OCI-LY7 (cell line): ENCODE measurements around the gene AMIGO1. TPM values are rescaled to one million over a fixed set of nuclear protein-coding genes. Genes with fewer than 3 reads are reported as not detected.

ENCODE experiments used
- BruUV-seq: library from RNA; stranded (reverse); fragments of 400-500 nt; replicated peaks from 2 replicates; lab custom pipeline; 2021; lab: Mats Ljungman, UMichigan
- CTCF ChIA-PET: fragments of 300-600 bp; sonication (Branson Sonifier 250); formaldehyde crosslinking; loops from one replicate; lab custom pipeline; 2022; ENCODE audit warnings: antibody characterized with exemption; ENCODE audit not compliant: unreplicated experiment; lab: Charles Lee
- POLR2A ChIA-PET: fragments of 300-600 bp; sonication (Branson Sonifier 250); formaldehyde crosslinking; loops from one replicate; lab custom pipeline; 2022; ENCODE audit warnings: antibody characterized with exemption; lab: Charles Lee
- DNase-seq: peaks from one replicate; pipeline ENCODE4 v3.0.0-alpha.2; 2015; ENCODE audit warnings: low spot score
- H2AFZ ChIP-seq: fragments of 200-600 bp; sonication (generic), shearing (Covaris generic); 2 replicates; pipeline ENCODE4 v1.6.1; 2014; ENCODE audit warnings: mild to moderate bottlenecking, antibody characterized with exemption, low read length, moderate library complexity
- H3K27ac ChIP-seq: fragments of 200-600 bp; sonication (generic); 2 replicates; pipeline ENCODE4 v1.5.1; 2014; ENCODE audit warnings: mixed run types, low read depth, mild to moderate bottlenecking, moderate library complexity, low read length, inconsistent platforms; ENCODE audit not compliant: poor library complexity, severe bottlenecking
- H3K36me3 ChIP-seq: fragments of 200-600 bp; sonication (generic); 2 replicates; pipeline ENCODE4 v1.6.1; 2014; ENCODE audit warnings: mild to moderate bottlenecking, antibody characterized with exemption, low read length, moderate library complexity, mixed read lengths; ENCODE audit not compliant: insufficient read depth
- H3K4me1 ChIP-seq: fragments of 200-600 bp; sonication (generic); 2 replicates; pipeline ENCODE4 v1.5.1; 2014; ENCODE audit warnings: mild to moderate bottlenecking, low read length; ENCODE audit not compliant: insufficient read depth, poor library complexity, severe bottlenecking
- H3K4me2 ChIP-seq: fragments of 200-600 bp; sonication (generic); 2 replicates; pipeline ENCODE4 v1.6.1; 2014; ENCODE audit warnings: mild to moderate bottlenecking, low read length
- H3K4me3 ChIP-seq: fragments of 200-600 bp; sonication (generic); 2 replicates; pipeline ENCODE4 v1.5.1; 2014; ENCODE audit warnings: mild to moderate bottlenecking, low read depth, low read length; ENCODE audit not compliant: poor library complexity, severe bottlenecking
- H3K79me2 ChIP-seq: fragments of 200-600 bp; sonication (generic); 2 replicates; pipeline ENCODE4 v1.6.1; 2016; ENCODE audit warnings: low read depth, mild to moderate bottlenecking, low read length, moderate library complexity, mixed read lengths; ENCODE audit not compliant: insufficient read depth
- H3K9me2 ChIP-seq: fragments of 200-600 bp; sonication (generic); 2 replicates; pipeline ENCODE4 v1.6.1; 2016; ENCODE audit warnings: mild to moderate bottlenecking, low read length, mixed read lengths; ENCODE audit not compliant: insufficient read depth
- H3K9me3 ChIP-seq: fragments of 200-600 bp; sonication (generic); 2 replicates; pipeline ENCODE4 v1.6.1; 2014; ENCODE audit warnings: mild to moderate bottlenecking, mixed run types, low read length, mixed read lengths
- H4K20me1 ChIP-seq: fragments of 200-600 bp; sonication (generic); 2 replicates; pipeline ENCODE4 v1.6.1; 2014; ENCODE audit warnings: mild to moderate bottlenecking, antibody characterized with exemption, low read length, moderate library complexity, mixed read lengths; ENCODE audit not compliant: insufficient read depth
- CTCF ChIP-seq: fragments of 200-600 bp; sonication (generic); conservative IDR thresholded peaks from 2 replicates; pipeline ENCODE4 v1.5.1; 2014; ENCODE audit warnings: mild to moderate bottlenecking, antibody characterized with exemption, low read length, moderate library complexity, mixed read lengths
- EZH2phosphoT487 ChIP-seq: fragments of 200-600 bp; sonication (generic); IDR thresholded peaks from 2 replicates; pipeline ENCODE4 v1.6.1; 2018; ENCODE audit warnings: low read depth, borderline replicate concordance, mild to moderate bottlenecking, mixed run types, antibody characterized with exemption, low read length, moderate library complexity, mixed read lengths
- intact Hi-C: fragments of 100-400 bp; cut with micrococcal nuclease; formaldehyde crosslinking; loops from one replicate; pipeline ENCODE4 v1.10.0; 2022; ENCODE audit not compliant: unreplicated experiment
- total RNA-seq, 2 experiments: library from RNA; depleted of rRNA in 1 of 2; stranded (reverse); fragments of >200 nt in 1 of 2; shearing (Covaris generic) in 1 of 2; gene quantifications; 2 replicates each; pipeline ENCODE4 v1.2.3, GENCODE V29; 2014 to 2022

AMIGO1 gene
- total RNA-seq, 2 experiments from 2014 or later, result 0.15 to 0.16 TPM

- BruUV-seq, result no TSS peak
- Histone ChIP-seq H3K4me1 (peaks cover 6% of the 10 kb centered on the region), H3K27ac (no peak overlapping the region), H3K9me3 (no peaks in the 10 kb centered on the region), H4K20me1 (no peaks in the 10 kb centered on the region), H3K4me3 (no peak overlapping the region), H3K36me3 (no peaks in the 10 kb centered on the region), H3K4me2 (no peak overlapping the region), H3K79me2 (no peaks in the 10 kb centered on the region), H2AFZ (no peak overlapping the region), H3K9me2 (no peaks in the 10 kb centered on the region)
- TF ChIP-seq EZH2phosphoT487 (no peak), CTCF (no peak)
- DNase-seq, result no peak
- intact Hi-C loops, result no loop called here
- ChIA-PET CTCF (no interaction called here), POLR2A (interaction anchor here (0.6 kb wide), 1 partner anchor 38 kb away, joined by 3 read pairs; no protein-coding TSS in a partner anchor)
These were observed 26.5 kb upstream of the AMIGO1 start for GRCh38 chr1:109535971-109536491.

GRCh38 chr1:109535481-109535880 is 26.0 kb upstream of the AMIGO1 start:
- H3K4me1 ChIP-seq, result peaks cover 6% of the 10 kb centered on the region
- H3K36me3 ChIP-seq, result no peaks in the 10 kb centered on the region
- no peaks in the 10 kb centered on the region for H4K20me1 ChIP-seq
- DNase-seq, result no peak
- BruUV-seq, result no TSS peak
- no peak overlapping the region for H3K4me3 ChIP-seq
- no peak overlapping the region for H3K4me2 ChIP-seq
- no peaks in the 10 kb centered on the region for H3K79me2 ChIP-seq
- CTCF ChIA-PET, result no interaction called here
- no peaks in the 10 kb centered on the region for H3K9me2 ChIP-seq
- intact Hi-C loops, result no loop called here
- no peak overlapping the region for H2AFZ ChIP-seq
- no peak overlapping the region for H3K27ac ChIP-seq
- POLR2A ChIA-PET, result interaction anchor here (0.6 kb wide), 1 partner anchor 38 kb away, joined by 3 read pairs; no protein-coding TSS in a partner anchor
- no peaks in the 10 kb centered on the region for H3K9me3 ChIP-seq
- TF ChIP-seq CTCF (no peak), EZH2phosphoT487 (no peak)

DNA sequence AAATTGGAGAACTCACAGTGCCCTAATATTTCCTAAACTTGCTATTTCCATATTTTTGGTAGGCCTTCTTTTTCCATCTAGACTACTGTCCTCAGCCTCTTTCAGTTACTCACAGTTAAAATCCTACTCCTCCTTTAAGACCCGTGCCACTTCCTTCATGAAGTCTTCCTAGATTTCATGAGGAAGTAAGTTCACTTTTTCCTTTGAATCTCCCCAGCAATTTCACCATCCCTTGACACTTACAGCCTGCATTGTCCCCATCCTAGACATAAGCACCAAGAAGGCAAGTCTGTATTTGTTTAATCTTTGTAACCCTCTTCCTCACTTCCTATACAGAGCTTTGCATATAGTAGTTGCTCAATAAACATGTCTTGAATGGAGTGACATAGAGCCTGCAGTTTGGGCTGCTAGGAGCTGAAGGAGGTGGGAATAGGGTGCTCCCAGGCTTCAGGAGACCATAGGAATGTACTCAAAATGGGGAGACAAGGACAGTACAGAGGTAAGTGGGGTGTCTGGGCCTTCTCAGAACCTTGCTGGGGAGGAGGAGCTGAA is 24.9 kb upstream of the AMIGO1 start:
- intact Hi-C loops, result no loop called here
- Histone ChIP-seq H2AFZ (no peak overlapping the region), H3K4me3 (no peak overlapping the region), H3K36me3 (no peaks in the 10 kb centered on the region), H3K4me1 (peaks cover 6% of the 10 kb centered on the region), H3K79me2 (no peaks in the 10 kb centered on the region), H3K27ac (no peak overlapping the region), H3K9me2 (no peaks in the 10 kb centered on the region), H4K20me1 (no peaks in the 10 kb centered on the region), H3K9me3 (no peaks in the 10 kb centered on the region), H3K4me2 (no peak overlapping the region)
- no peak for DNase-seq
- BruUV-seq, result no TSS peak
- CTCF ChIA-PET, result interaction anchor here (0.8 kb wide), 1 partner anchor 42 kb away, joined by 3 read pairs; no protein-coding TSS in a partner anchor
- TF ChIP-seq CTCF (0 out of 2 replicates have a peak, but pooled peaks have one; percentile 15), EZH2phosphoT487 (no peak)
- POLR2A ChIA-PET, result interaction anchor here (0.7 kb wide), 1 partner anchor 638 kb away, joined by 4 read pairs; no protein-coding TSS in a partner anchor
